ENCODE measurements around the gene HSCB. TPM values are rescaled to one million over a fixed set of nuclear protein-coding genes. Genes with fewer than 3 reads are reported as not detected.
A peak's percentile ranks its signal among the peaks of the same experiment; 100 is the strongest.

Gene HSCB
- total RNA-seq, 1 experiment from 2014 or later = 21.2 TPM

GRCh38 chr22:28715611-28716010, 26.2 kb upstream of the HSCB start:
- DNase-seq = no peak
- peak overlapping the region in 2 of 3 experiments; percentile 55 to 73; a peak in 2 of 7 replicates for H3K27ac Mint-ChIP-seq
- Histone ChIP-seq H2BK5ac (ENCODE audit: insufficient read length, low read length) (no peak overlapping the region), H2BK120ac (ENCODE audit: low read depth, low read length, poor library complexity, severe bottlenecking) (no peak overlapping the region), H3K9me3 (ENCODE audit: control insufficient read depth, low read depth, low read length) (no peaks in the 10 kb centered on the region), H3K23me2 (ENCODE audit: insufficient read length, low read depth, low read length, poor library complexity, severe bottlenecking) (no peaks in the 10 kb centered on the region), H3K79me1 (ENCODE audit: insufficient read depth, low read depth, low read length, poor library complexity, severe bottlenecking) (no peaks in the 10 kb centered on the region), H3K79me2 (ENCODE audit: insufficient read depth, low read length) (no peaks in the 10 kb centered on the region), H3K4ac (ENCODE audit: low read depth, low read length) (no peak overlapping the region), H4K91ac (ENCODE audit: insufficient read length, low read depth, low read length) (no peak overlapping the region), H4K8ac (replicated peaks; ENCODE audit: insufficient read length, low read depth, low read length) (no peak overlapping the region), H3K18ac (ENCODE audit: insufficient read length, low read depth, low read length) (no peak overlapping the region), H3K4me2 (ENCODE audit: insufficient read depth, insufficient read length, low read length) (no peak overlapping the region), H2BK12ac (ENCODE audit: insufficient read length, low read depth, low read length) (no peak overlapping the region), H2AFZ (ENCODE audit: low read length) (no peak overlapping the region), H3K14ac (ENCODE audit: insufficient read depth, low read length) (no peak overlapping the region), H3K27me3 (ENCODE audit: insufficient read depth, low read length) (no peaks in the 10 kb centered on the region), H3K56ac (ENCODE audit: insufficient read length, low read depth, low read length) (no peak overlapping the region), H3K4me1 (ENCODE audit: insufficient read depth, low read length) (no peaks in the 10 kb centered on the region), H4K20me1 (ENCODE audit: control insufficient read depth, insufficient read depth, insufficient read length) (no peaks in the 10 kb centered on the region), H2AK5ac (ENCODE audit: insufficient read length, low read length) (no peak overlapping the region), H2BK15ac (ENCODE audit: low read depth, low read length) (no peak overlapping the region), H3K23ac (ENCODE audit: insufficient read length, low read depth, low read length) (no peak overlapping the region), H3T11ph (ENCODE audit: low read length) (no peak overlapping the region), H4K5ac (ENCODE audit: insufficient read length, low read depth, low read length) (no peak overlapping the region), H2BK20ac (ENCODE audit: low read depth, low read length, poor library complexity, severe bottlenecking) (no peak overlapping the region), H3K27ac (ENCODE audit: insufficient read length, low read depth, low read length) (no peak overlapping the region), H3K9ac (ENCODE audit: extremely low read depth, insufficient read length, low read length) (no peak overlapping the region)
- WGBS (ENCODE audit: extremely low coverage, insufficient read length, low lambda C conversion rate) = no CpG with 5 or more reads among the region's 7 CpGs
- H3K27me3 Mint-ChIP-seq (ENCODE audit: low read depth) = no peaks in the 10 kb centered on the region
- H3K9me3 Mint-ChIP-seq = no peaks in the 10 kb centered on the region
- TF ChIP-seq CTCF (conservative IDR thresholded peaks at IDR 0.05) = no peak
- no peak overlapping the region for H3K4me3 Mint-ChIP-seq
- H3K4me1 Mint-ChIP-seq = peaks cover 0 to 2% of the 10 kb centered on the region in 2 experiments; a peak in 2 of 4 replicates
- H3K36me3 Mint-ChIP-seq (ENCODE audit: insufficient read depth in 1 of 3, low read depth in 3 of 3) = peaks cover 35 to 66% (median 56%) of the 10 kb centered on the region in 3 experiments
